Endothelial cell of umbilical vein (primary cell): Measurements from ENCODE around the gene ABCF2.

Experiments used
- EZH2 ChIP-seq: IDR thresholded peaks from 2 replicates; pipeline ENCODE4 v1.6.1; 2012; ENCODE audit warnings: borderline replicate concordance, low read depth, mild to moderate bottlenecking, moderate library complexity, low read length, inconsistent platforms; ENCODE audit not compliant: severe bottlenecking
- FOS ChIP-seq: IDR thresholded peaks from 2 replicates; pipeline ENCODE4 v1.6.1; 2011; ENCODE audit warnings: mild to moderate bottlenecking, low read length, moderate library complexity, borderline replicate concordance; ENCODE audit not compliant: insufficient read depth
- JUN ChIP-seq: IDR thresholded peaks from 2 replicates; pipeline ENCODE4 v1.6.1; 2011; ENCODE audit warnings: borderline replicate concordance, low read depth; ENCODE audit not compliant: insufficient read length, insufficient read depth
- POLR2A ChIP-seq: IDR thresholded peaks from 2 replicates; pipeline ENCODE4 v1.6.1; 2012; ENCODE audit warnings: low read depth, mild to moderate bottlenecking, control low read depth, low read length
- POLR2AphosphoS5 ChIP-seq: IDR thresholded peaks from 2 replicates; pipeline ENCODE4 v1.6.1; 2012; ENCODE audit warnings: low read depth, mild to moderate bottlenecking, control low read depth, low read length, moderate library complexity; ENCODE audit not compliant: insufficient read depth
- TF ChIP-seq, protein P1 (sequence below), 2 donors: IDR thresholded peaks; 1 replicate in 1 of 2; 2 replicates in 1 of 2; pipeline ENCODE4 v1.5.1; 2011; ENCODE audit warnings: low read length in 2 of 2, mild to moderate bottlenecking in 2 of 2, moderate library complexity in 2 of 2, control low read depth in 1 of 2, inconsistent platforms in 1 of 2, low read depth in 1 of 2; ENCODE audit not compliant: insufficient read depth in 1 of 2; ENCODE audit errors: extremely low read depth in 1 of 2

DNA sequence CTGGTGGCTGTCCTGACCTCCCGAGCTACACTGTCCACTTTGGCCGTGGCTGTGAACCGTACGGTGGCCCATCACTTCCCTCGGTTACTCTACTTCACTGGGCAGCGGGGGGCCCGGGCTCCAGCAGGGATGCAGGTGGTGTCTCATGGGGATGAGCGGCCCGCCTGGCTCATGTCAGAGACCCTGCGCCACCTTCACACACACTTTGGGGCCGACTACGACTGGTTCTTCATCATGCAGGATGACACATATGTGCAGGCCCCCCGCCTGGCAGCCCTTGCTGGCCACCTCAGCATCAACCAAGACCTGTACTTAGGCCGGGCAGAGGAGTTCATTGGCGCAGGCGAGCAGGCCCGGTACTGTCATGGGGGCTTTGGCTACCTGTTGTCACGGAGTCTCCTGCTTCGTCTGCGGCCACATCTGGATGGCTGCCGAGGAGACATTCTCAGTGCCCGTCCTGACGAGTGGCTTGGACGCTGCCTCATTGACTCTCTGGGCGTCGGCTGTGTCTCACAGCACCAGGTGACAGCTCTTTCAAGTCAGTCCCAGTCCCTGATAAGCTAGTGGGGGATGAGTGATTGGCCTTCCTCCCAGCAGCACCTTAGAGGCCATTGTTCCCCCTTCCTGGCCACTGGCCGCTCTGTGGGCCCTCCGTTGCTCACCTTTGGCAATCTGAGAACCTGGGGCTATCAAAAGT lies 8.2 kb upstream of the ABCF2 start:
- TF ChIP-seq POLR2AphosphoS5 (no peak), EZH2 (no peak), POLR2A (no peak), FOS (no peak), JUN (no peak)
- TF ChIP-seq, protein P1, sequence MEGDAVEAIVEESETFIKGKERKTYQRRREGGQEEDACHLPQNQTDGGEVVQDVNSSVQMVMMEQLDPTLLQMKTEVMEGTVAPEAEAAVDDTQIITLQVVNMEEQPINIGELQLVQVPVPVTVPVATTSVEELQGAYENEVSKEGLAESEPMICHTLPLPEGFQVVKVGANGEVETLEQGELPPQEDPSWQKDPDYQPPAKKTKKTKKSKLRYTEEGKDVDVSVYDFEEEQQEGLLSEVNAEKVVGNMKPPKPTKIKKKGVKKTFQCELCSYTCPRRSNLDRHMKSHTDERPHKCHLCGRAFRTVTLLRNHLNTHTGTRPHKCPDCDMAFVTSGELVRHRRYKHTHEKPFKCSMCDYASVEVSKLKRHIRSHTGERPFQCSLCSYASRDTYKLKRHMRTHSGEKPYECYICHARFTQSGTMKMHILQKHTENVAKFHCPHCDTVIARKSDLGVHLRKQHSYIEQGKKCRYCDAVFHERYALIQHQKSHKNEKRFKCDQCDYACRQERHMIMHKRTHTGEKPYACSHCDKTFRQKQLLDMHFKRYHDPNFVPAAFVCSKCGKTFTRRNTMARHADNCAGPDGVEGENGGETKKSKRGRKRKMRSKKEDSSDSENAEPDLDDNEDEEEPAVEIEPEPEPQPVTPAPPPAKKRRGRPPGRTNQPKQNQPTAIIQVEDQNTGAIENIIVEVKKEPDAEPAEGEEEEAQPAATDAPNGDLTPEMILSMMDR (IDR thresholded peaks at IDR 0.05; ENCODE audit: extremely low read depth in 1 of 2, insufficient read depth in 1 of 2, low read depth in 1 of 2, low read length in 2 of 2), result no peak
